ENCODE data around the gene SNX5.

SNX5 gene

GRCh38 chr20:17976305-17976704 is 7.7 kb upstream of the SNX5 start:
- H3K4me2 ChIP-seq, result no peak overlapping the region
- H3K4me3 ChIP-seq, result no peak overlapping the region
- TF ChIP-seq Cebpa-rat (IDR thresholded peaks at IDR 0.05), result no peak
- peaks cover 25 to 40% (median 31%) of the 10 kb centered on the region in 10 experiments for H3K4me1 ChIP-seq
- peaks cover 0 to 3% (median 0%) of the 10 kb centered on the region in 11 experiments; a peak in 3 of 22 replicates for H4K20me1 ChIP-seq
- H3K27ac ChIP-seq, result no peak overlapping the region
- H3K36me3 ChIP-seq, result peaks cover 44 to 74% (median 57%) of the 10 kb centered on the region in 11 experiments
- H3K9me3 ChIP-seq (replicated peaks in 1 of 11), result no peaks in the 10 kb centered on the region
- no peaks in the 10 kb centered on the region for H3K27me3 ChIP-seq
- no peak overlapping the region for H3K9ac ChIP-seq

GRCh38 chr20:17972121-17972520 is 3.5 kb upstream of the SNX5 start:
- Histone ChIP-seq H3K36me3 (peaks cover 16 to 40% (median 28%) of the 10 kb centered on the region in 11 experiments), H3K9me3 (replicated peaks in 1 of 11) (no peaks in the 10 kb centered on the region), H3K4me2 (peak overlapping the region; percentile 86 to 97 (median 94)), H3K27ac (peak overlapping the region; percentile 12 to 100 (median 99); a peak in 21 of 22 replicates), H3K4me1 (peaks cover 31 to 49% (median 39%) of the 10 kb centered on the region in 10 experiments), H4K20me1 (peaks cover 0 to 12% (median 5%) of the 10 kb centered on the region in 11 experiments; a peak in 10 of 22 replicates), H3K9ac (peak overlapping the region; percentile 97 to 100 (median 99); a peak in 21 of 22 replicates), H3K4me3 (peak overlapping the region; percentile 87 to 99 (median 96)), H3K27me3 (no peaks in the 10 kb centered on the region)
- TF ChIP-seq Cebpa-rat (IDR thresholded peaks at IDR 0.05), result no peak

GRCh38 chr20:17971300-17972013 is 2.9 kb upstream of the SNX5 start:
- peak overlapping the region; percentile 87 to 99 (median 96) for H3K4me3 ChIP-seq
- no peak for TF ChIP-seq Cebpa-rat (IDR thresholded peaks at IDR 0.05)
- H3K4me2 ChIP-seq, result peak overlapping the region; percentile 86 to 97 (median 94)
- H4K20me1 ChIP-seq, result peaks cover 0 to 18% (median 10%) of the 10 kb centered on the region in 11 experiments; a peak in 13 of 22 replicates
- H3K9me3 ChIP-seq (replicated peaks in 1 of 11), result no peaks in the 10 kb centered on the region
- peaks cover 10 to 40% (median 28%) of the 10 kb centered on the region in 11 experiments for H3K36me3 ChIP-seq
- H3K9ac ChIP-seq, result peak overlapping the region; percentile 97 to 100 (median 99)
- peak overlapping the region; percentile 95 to 100 (median 99); a peak in 21 of 22 replicates for H3K27ac ChIP-seq
- H3K4me1 ChIP-seq, result peaks cover 31 to 49% (median 39%) of the 10 kb centered on the region in 10 experiments
- H3K27me3 ChIP-seq, result no peaks in the 10 kb centered on the region

GRCh38 chr20:17969884-17970409 is 1.4 kb upstream of the SNX5 start:
- peak overlapping the region; percentile 86 to 97 (median 94) for H3K4me2 ChIP-seq
- H3K27ac ChIP-seq, result peak overlapping the region; percentile 95 to 100 (median 99)
- H3K9me3 ChIP-seq (replicated peaks in 1 of 11), result no peaks in the 10 kb centered on the region
- TF ChIP-seq Cebpa-rat (IDR thresholded peaks at IDR 0.05), result no peak
- peaks cover 37 to 51% (median 45%) of the 10 kb centered on the region in 10 experiments for H3K4me1 ChIP-seq
- peaks cover 0 to 33% (median 25%) of the 10 kb centered on the region in 11 experiments; a peak in 20 of 22 replicates for H4K20me1 ChIP-seq
- H3K36me3 ChIP-seq, result peaks cover 0 to 40% (median 20%) of the 10 kb centered on the region in 11 experiments; a peak in 9 of 22 replicates
- H3K4me3 ChIP-seq, result peak overlapping the region; percentile 87 to 99 (median 96)
- H3K9ac ChIP-seq, result peak overlapping the region; percentile 97 to 100 (median 99)
- H3K27me3 ChIP-seq, result no peaks in the 10 kb centered on the region

- H3K27ac ChIP-seq, result peak overlapping the region; percentile 95 to 100 (median 99)
- peaks cover 42 to 55% (median 49%) of the 10 kb centered on the region in 10 experiments for H3K4me1 ChIP-seq
- peaks cover 1 to 39% (median 30%) of the 10 kb centered on the region in 11 experiments; a peak in 20 of 22 replicates for H4K20me1 ChIP-seq
- no peaks in the 10 kb centered on the region for H3K9me3 ChIP-seq (replicated peaks in 1 of 11)
- no peak for TF ChIP-seq Cebpa-rat (IDR thresholded peaks at IDR 0.05)
- H3K36me3 ChIP-seq, result peaks cover 0 to 40% (median 23%) of the 10 kb centered on the region in 11 experiments; a peak in 10 of 22 replicates
- H3K9ac ChIP-seq, result peak overlapping the region; percentile 97 to 100 (median 99)
- H3K27me3 ChIP-seq, result no peaks in the 10 kb centered on the region
- peak overlapping the region; percentile 86 to 97 (median 94) for H3K4me2 ChIP-seq
- H3K4me3 ChIP-seq, result peak overlapping the region; percentile 87 to 99 (median 96)
Measured at GRCh38 chr20:17969278-17969883, 787 bp upstream of the SNX5 start.

GRCh38 chr20:17967521-17968365 is 851 bp downstream of the SNX5 start:
- H3K4me1 ChIP-seq, result peaks cover 43 to 55% (median 49%) of the 10 kb centered on the region in 10 experiments

GRCh38 chr20:17966432-17967310 is 1.9 kb downstream of the SNX5 start:
- Histone ChIP-seq H3K9ac (peak overlapping the region; percentile 97 to 100 (median 99)), H3K9me3 (replicated peaks in 1 of 11) (no peaks in the 10 kb centered on the region), H3K4me1 (peaks cover 45 to 55% (median 49%) of the 10 kb centered on the region in 10 experiments), H3K36me3 (peaks cover 0 to 56% (median 36%) of the 10 kb centered on the region in 11 experiments; a peak in 16 of 22 replicates), H3K27ac (peak overlapping the region; percentile 95 to 100 (median 99)), H3K4me3 (peak overlapping the region; percentile 87 to 99 (median 96)), H4K20me1 (peaks cover 0 to 66% (median 57%) of the 10 kb centered on the region in 11 experiments; a peak in 19 of 22 replicates), H3K4me2 (peak overlapping the region; percentile 97 to 99 (median 98)), H3K27me3 (no peaks in the 10 kb centered on the region)
- TF ChIP-seq Cebpa-rat (IDR thresholded peaks at IDR 0.05), result no peak

More at GRCh38 chr20:17967521-17968365, 851 bp downstream of the SNX5 start:
- H3K27ac ChIP-seq, result peak overlapping the region; percentile 95 to 100 (median 99)
- H3K4me2 ChIP-seq, result peak overlapping the region; percentile 97 to 99 (median 98)
- no peak for TF ChIP-seq Cebpa-rat (IDR thresholded peaks at IDR 0.05)
- peaks cover 0 to 56% (median 47%) of the 10 kb centered on the region in 11 experiments; a peak in 18 of 22 replicates for H4K20me1 ChIP-seq
- H3K9me3 ChIP-seq (replicated peaks in 1 of 11), result no peaks in the 10 kb centered on the region
- H3K4me3 ChIP-seq, result peak overlapping the region; percentile 87 to 99 (median 96)
- H3K27me3 ChIP-seq, result no peaks in the 10 kb centered on the region
- H3K36me3 ChIP-seq, result peaks cover 0 to 53% (median 36%) of the 10 kb centered on the region in 11 experiments; a peak in 16 of 22 replicates
- peak overlapping the region; percentile 97 to 100 (median 99) for H3K9ac ChIP-seq
